K562 treated with DMSO at 1 percent for 24 hours (cell line): ENCODE data around the gene KIR2DL1. TPM values are rescaled to one million over a fixed set of nuclear protein-coding genes. Genes with fewer than 3 reads are reported as not detected.

Experiments used
- total RNA-seq: library from RNA; unstranded; fragments of 300-600 nt; gene quantifications from 2 replicates; pipeline ENCODE4 v1.2.3, GENCODE V29; 2022; ENCODE audit warnings: low read depth; ENCODE audit not compliant: insufficient read depth

Gene KIR2DL1
- not detected in 2 replicates for total RNA-seq

DNA sequence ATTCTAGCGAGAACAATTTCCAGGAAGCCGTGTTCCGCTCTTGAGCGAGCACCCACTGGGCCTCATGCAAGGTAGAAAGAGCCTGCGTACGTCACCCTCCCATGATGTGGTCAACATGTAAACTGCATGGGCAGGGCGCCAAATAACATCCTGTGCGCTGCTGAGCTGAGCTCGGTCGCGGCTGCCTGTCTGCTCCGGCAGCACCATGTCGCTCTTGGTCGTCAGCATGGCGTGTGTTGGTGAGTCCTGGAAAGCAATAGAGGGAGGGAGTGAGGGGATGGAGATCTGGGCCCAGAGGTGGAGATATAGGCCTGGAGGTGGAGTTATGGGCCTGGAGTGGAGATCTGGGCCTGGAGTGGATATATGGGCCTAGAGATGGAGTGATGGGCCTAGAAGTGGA is at the start of gene KIR2DL1:
KIR2DL1 (plus strand) TSS at position 148 of the 400 bp plus-strand sequence; CDS start at position 206, 58 bp downstream.

DNA sequence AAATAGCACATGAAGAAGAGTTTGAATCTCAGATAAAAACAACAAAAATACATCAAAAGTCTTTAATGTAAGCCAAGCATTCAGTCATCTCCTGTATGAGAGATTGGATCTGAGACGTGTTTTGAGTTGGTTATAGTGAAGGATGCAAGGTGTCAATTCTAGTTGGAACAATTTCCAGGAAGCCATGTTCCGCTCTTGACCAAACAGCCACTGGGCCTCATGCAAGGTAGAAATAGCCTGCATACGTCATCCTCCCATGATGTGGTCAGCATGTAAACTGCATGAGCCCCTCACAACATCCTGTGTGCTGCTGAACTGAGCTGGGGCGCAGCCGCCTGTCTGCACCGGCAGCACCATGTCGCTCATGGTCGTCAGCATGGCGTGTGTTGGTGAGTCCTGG is 45.5 kb upstream of the KIR2DL1 start, which contains the start of gene KIR3DL3:
KIR3DL3 (plus strand) TSS at position 301 of the 400 bp plus-strand sequence; CDS start at position 356, 55 bp downstream.

DNA sequence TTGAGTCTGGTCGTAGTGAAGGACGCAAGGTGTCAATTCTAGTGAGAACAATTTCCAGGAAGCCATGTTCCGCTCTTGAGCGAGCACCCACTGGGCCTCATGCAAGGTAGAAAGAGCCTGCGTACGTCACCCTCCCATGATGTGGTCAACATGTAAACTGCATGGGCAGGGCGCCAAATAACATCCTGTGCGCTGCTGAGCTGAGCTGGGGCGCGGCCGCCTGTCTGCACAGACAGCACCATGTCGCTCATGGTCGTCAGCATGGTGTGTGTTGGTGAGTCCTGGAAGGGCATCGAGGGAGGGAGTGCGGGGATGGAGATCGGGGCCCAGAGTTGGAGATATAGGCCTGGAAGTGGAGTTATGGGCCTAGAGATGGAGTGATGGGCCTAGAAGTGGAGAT is 31.3 kb upstream of the KIR2DL1 start, which contains the start of gene KIR2DL3:
KIR2DL3 (plus strand) TSS at position 208 of the 400 bp plus-strand sequence; CDS start at position 241, 33 bp downstream.

GRCh38 chr19:54803410-54803809 is 33.8 kb downstream of the KIR2DL1 start, which contains the start of gene KIR2DL4:
Gene KIR2DL4 (plus strand): TSS chr19:54803610. CDS start chr19:54803652, 42 bp downstream.

GRCh38 chr19:54816251-54816650 is 46.7 kb downstream of the KIR2DL1 start, which contains the start of gene KIR3DL1:
Gene KIR3DL1 (plus strand): TSS chr19:54816468.

GRCh38 chr19:54832496-54832895 is 62.9 kb downstream of the KIR2DL1 start, which contains the start of gene KIR2DS4:
Gene KIR2DS4 (plus strand): TSS chr19:54832676.

Other genes starting within 250 kb of the KIR2DL1 start
- gene LILRA2, start 196.0 kb upstream of the KIR2DL1 start, total RNA-seq = 9.5 and 12.6 TPM in 2 replicates
- not detected in 2 replicates for gene LILRA1, start 176.2 kb upstream of the KIR2DL1 start, total RNA-seq
- gene LILRB1, start 139.3 kb upstream of the KIR2DL1 start, total RNA-seq = not detected in 2 replicates
- not detected in 2 replicates for gene LILRB4, start 106.8 kb upstream of the KIR2DL1 start, total RNA-seq
- gene KIR3DL3, start 45.4 kb upstream of the KIR2DL1 start, total RNA-seq = not detected in 2 replicates
- gene KIR2DL3, start 31.3 kb upstream of the KIR2DL1 start, total RNA-seq = not detected in 2 replicates
- not detected in 2 replicates for gene KIR2DL4, start 33.8 kb downstream of the KIR2DL1 start, total RNA-seq
- gene KIR3DL1, start 46.7 kb downstream of the KIR2DL1 start, total RNA-seq = not detected in 2 replicates
- not detected in 2 replicates for gene KIR2DS4, start 62.9 kb downstream of the KIR2DL1 start, total RNA-seq
- gene KIR3DL2, start 80.7 kb downstream of the KIR2DL1 start, total RNA-seq = not detected in 2 replicates
- gene FCAR, start 104.4 kb downstream of the KIR2DL1 start, total RNA-seq = not detected in 2 replicates
- not detected in 2 replicates for gene NCR1, start 136.4 kb downstream of the KIR2DL1 start, total RNA-seq
- 0.13 TPM in 1 of 2 replicates, not detected in the other for gene NLRP7, start 177.7 kb downstream of the KIR2DL1 start, total RNA-seq
- gene NLRP2, start 196.6 kb downstream of the KIR2DL1 start, total RNA-seq = 36.5 and 37.5 TPM in 2 replicates